Body of pancreas (tissue), 4 donors: ENCODE measurements around the gene PRELID2.

Experiments
- CTCF ChIP-seq, 7 experiments: fragments of 450-650 bp in 4 of 7; fragments of 200-600 bp in 3 of 7; sonication (generic) in 3 of 7; IDR thresholded peaks; one replicate each; pipeline ENCODE4 v1.5.1; 2016 to 2019; ENCODE audit warnings: antibody characterized with exemption in 7 of 7
- POLR2A ChIP-seq, 3 donors: fragments of 450-650 bp; IDR thresholded peaks; one replicate each; pipeline ENCODE4 v1.6.1; 2016; ENCODE audit warnings: antibody characterized with exemption in 3 of 3, mild to moderate bottlenecking in 2 of 3

- TF ChIP-seq CTCF (IDR thresholded peaks at IDR 0.05) = no peak
- no peak for TF ChIP-seq POLR2A (IDR thresholded peaks at IDR 0.05)
Observed at GRCh38 chr5:145869753-145870152, 34.6 kb upstream of the PRELID2 start.
